H1 (cell line): ENCODE data around the gene HMGXB3. TPM values are rescaled to one million over a fixed set of nuclear protein-coding genes. Genes with fewer than 3 reads are reported as not detected.

ENCODE experiments used
- CTCF ChIA-PET: fragments of 300-600 bp; sonication (Branson Sonifier 250); formaldehyde crosslinking; loops from one replicate; lab custom pipeline; 2021; ENCODE audit not compliant: partially characterized antibody; lab: Charles Lee
- POLR2A ChIA-PET: fragments of 300-600 bp; sonication (Branson Sonifier 250); formaldehyde crosslinking; loops from one replicate; lab custom pipeline; 2021; ENCODE audit warnings: inconsistent platforms; ENCODE audit not compliant: partially characterized antibody; lab: Charles Lee
- DNase-seq, 2 experiments: peaks; one replicate each; pipeline versions ENCODE4 v3.0.0 to v3.0.0-alpha.2; 2010 to 2022; ENCODE audit warnings: low spot score in 2 of 2, low read depth in 1 of 2, mixed read lengths in 1 of 2
- FAIRE-seq: peaks from 2 replicates; lab custom pipeline; 2011; peaks lifted over from hg19 to GRCh38; lab: Jason Lieb, UNC
- H2AFZ ChIP-seq: 2 replicates; pipeline ENCODE4 v1.8.1; 2012; ENCODE audit warnings: low read length, inconsistent platforms
- H2AK5ac ChIP-seq: 2 replicates; pipeline ENCODE4 v1.6.1; 2013; ENCODE audit warnings: low read depth, low read length
- H2BK120ac ChIP-seq: replicated peaks from 2 replicates; pipeline ENCODE3; 2013; ENCODE audit warnings: low read depth, low read length, inconsistent platforms
- H2BK12ac ChIP-seq: 2 replicates; pipeline ENCODE4 v1.6.1; 2013; ENCODE audit warnings: low read depth, low read length
- H2BK15ac ChIP-seq: 2 replicates; pipeline ENCODE4 v1.6.1; 2013; ENCODE audit warnings: low read length
- H2BK20ac ChIP-seq: 2 replicates; pipeline ENCODE4 v1.6.1; 2013; ENCODE audit warnings: low read length
- H2BK5ac ChIP-seq: 2 replicates; pipeline ENCODE4 v1.6.1; 2013; ENCODE audit warnings: low read depth, low read length
- H3K14ac ChIP-seq: 2 replicates; pipeline ENCODE4 v1.6.1; 2013; ENCODE audit warnings: inconsistent platforms; ENCODE audit not compliant: insufficient read length
- H3K18ac ChIP-seq: 2 replicates; pipeline ENCODE4 v1.6.1; 2013; ENCODE audit warnings: low read length; ENCODE audit errors: extremely low read depth
- H3K23ac ChIP-seq: 2 replicates; pipeline ENCODE4 v1.6.1; 2013; ENCODE audit warnings: inconsistent platforms; ENCODE audit not compliant: insufficient read length
- H3K23me2 ChIP-seq: 2 replicates; pipeline ENCODE4 v1.6.1; 2013; ENCODE audit warnings: low read depth, low read length
- H3K27ac ChIP-seq: 2 replicates; pipeline ENCODE4 v1.6.1; 2011; ENCODE audit warnings: low read depth, low read length, inconsistent platforms
- H3K27me3 ChIP-seq, 4 experiments: replicated peaks in 1 of 4; 1 replicate in 1 of 4; 2 replicates in 3 of 4; pipeline versions ENCODE4 v1.6.1 to v1.8.1; 2011 to 2013; ENCODE audit warnings: low read length in 3 of 4, mild to moderate bottlenecking in 3 of 4, inconsistent platforms in 2 of 4, mixed read lengths in 2 of 4, moderate library complexity in 1 of 4; ENCODE audit not compliant: control insufficient read depth in 3 of 4, insufficient read depth in 3 of 4; ENCODE audit errors: extremely low read depth in 1 of 4
- H3K36me3 ChIP-seq, 4 experiments: 2 replicates each; pipeline versions ENCODE4 v1.6.1 to v1.8.1; 2011 to 2013; ENCODE audit warnings: mild to moderate bottlenecking in 4 of 4, low read length in 3 of 4, moderate library complexity in 2 of 4, control low read depth in 1 of 4, inconsistent platforms in 1 of 4; ENCODE audit not compliant: insufficient read depth in 4 of 4, control insufficient read depth in 2 of 4
- H3K4ac ChIP-seq: replicated peaks from 2 replicates; pipeline ENCODE3; 2013; ENCODE audit warnings: low read length, low read depth, mixed read lengths, inconsistent platforms; ENCODE audit not compliant: insufficient read length
- H3K4me1 ChIP-seq, 4 experiments: replicated peaks in 1 of 4; 1 replicate in 1 of 4; 2 replicates in 3 of 4; pipeline versions ENCODE4 v1.6.1 to v1.8.1; 2011 to 2013; ENCODE audit warnings: low read length in 3 of 4, inconsistent platforms in 2 of 4, mixed read lengths in 1 of 4; ENCODE audit not compliant: insufficient read depth in 4 of 4, control insufficient read depth in 3 of 4
- H3K4me2 ChIP-seq, 2 experiments: 2 replicates each; pipeline versions ENCODE4 v1.6.1 to v1.8.1; 2011 to 2013; ENCODE audit warnings: low read depth in 2 of 2, low read length in 2 of 2, control low read depth in 1 of 2, inconsistent platforms in 1 of 2, mild to moderate bottlenecking in 1 of 2; ENCODE audit not compliant: insufficient read depth in 1 of 2
- H3K4me3 ChIP-seq, 4 experiments: fragments of 200-600, 300-600 bp in 1 of 4; sonication (generic), shearing (Covaris generic), sonication (Bioruptor Twin) in 1 of 4; 2 replicates each; pipeline versions ENCODE4 v1.5.1 to v1.8.1; 2011 to 2016; ENCODE audit warnings: low read length in 4 of 4, low read depth in 3 of 4, control low read depth in 2 of 4, inconsistent platforms in 2 of 4, mild to moderate bottlenecking in 2 of 4, mixed read lengths in 1 of 4, moderate library complexity in 1 of 4; ENCODE audit not compliant: insufficient read depth in 2 of 4; ENCODE audit errors: extremely low read depth in 1 of 4
- H3K56ac ChIP-seq: replicated peaks from 2 replicates; pipeline ENCODE3; 2013; ENCODE audit warnings: low read depth, mild to moderate bottlenecking, mixed read lengths, low read length, inconsistent platforms; ENCODE audit not compliant: insufficient read length
- H3K79me1 ChIP-seq: 2 replicates; pipeline ENCODE4 v1.6.1; 2013; ENCODE audit warnings: low read depth, low read length, control low read depth
- H3K79me2 ChIP-seq, 2 experiments: 2 replicates each; pipeline versions ENCODE4 v1.6.1 to v1.8.1; 2012 to 2013; ENCODE audit warnings: low read length in 2 of 2, mild to moderate bottlenecking in 2 of 2, inconsistent platforms in 1 of 2; ENCODE audit not compliant: insufficient read depth in 2 of 2, control insufficient read depth in 1 of 2
- H3K9ac ChIP-seq, 4 experiments: replicated peaks in 1 of 4; 1 replicate in 1 of 4; 2 replicates in 3 of 4; pipeline versions ENCODE4 v1.6.1 to v1.8.1; 2011 to 2013; ENCODE audit warnings: low read depth in 3 of 4, low read length in 3 of 4, control low read depth in 2 of 4, mild to moderate bottlenecking in 2 of 4, moderate library complexity in 2 of 4, inconsistent platforms in 1 of 4; ENCODE audit errors: extremely low read depth in 1 of 4
- H3K9me3 ChIP-seq, 2 experiments: 2 replicates each; pipeline versions ENCODE4 v1.6.1 to v1.8.1; 2012 to 2013; ENCODE audit warnings: mild to moderate bottlenecking in 2 of 2, moderate library complexity in 2 of 2, control low read depth in 1 of 2, inconsistent platforms in 1 of 2, low read depth in 1 of 2, low read length in 1 of 2, mixed read lengths in 1 of 2; ENCODE audit not compliant: insufficient read depth in 2 of 2
- H4K20me1 ChIP-seq, 2 experiments: replicated peaks in 1 of 2; 2 replicates each; pipeline versions ENCODE3 to v1.8.1; 2011 to 2013; ENCODE audit warnings: inconsistent platforms in 2 of 2, low read length in 2 of 2, mild to moderate bottlenecking in 1 of 2; ENCODE audit not compliant: insufficient read depth in 2 of 2, control insufficient read depth in 1 of 2
- H4K5ac ChIP-seq: 2 replicates; pipeline ENCODE4 v1.6.1; 2013; ENCODE audit warnings: low read length, low read depth, mixed read lengths, inconsistent platforms; ENCODE audit not compliant: insufficient read length
- H4K8ac ChIP-seq: 2 replicates; pipeline ENCODE4 v1.8.0; 2013; ENCODE audit warnings: mild to moderate bottlenecking, moderate library complexity, low read length, inconsistent platforms; ENCODE audit not compliant: insufficient read depth; ENCODE audit errors: extremely low read depth
- H4K91ac ChIP-seq: replicated peaks from 2 replicates; pipeline ENCODE3; 2013; ENCODE audit warnings: low read length, mixed read lengths, inconsistent platforms; ENCODE audit not compliant: insufficient read length
- BACH1 ChIP-seq: IDR thresholded peaks from 2 replicates; pipeline ENCODE4 v1.6.1; 2012; ENCODE audit warnings: low read length, improper control_type of control experiment
- CTCF ChIP-seq, 3 experiments: IDR thresholded peaks; 1 replicate in 2 of 3; 2 replicates in 1 of 3; pipeline versions ENCODE4 v1.5.1 to v1.6.1; 2011; ENCODE audit warnings: low read length in 3 of 3, mild to moderate bottlenecking in 3 of 3, inconsistent platforms in 2 of 3, low read depth in 1 of 3, moderate library complexity in 1 of 3; ENCODE audit not compliant: insufficient read depth in 1 of 3; ENCODE audit errors: control extremely low read depth in 1 of 3
- KDM5A ChIP-seq: fragments of 200-600 bp; IDR thresholded peaks from 2 replicates; pipeline ENCODE4 v1.7.1; 2012; ENCODE audit warnings: mild to moderate bottlenecking, low read length, inconsistent platforms, mixed read lengths
- MAFK ChIP-seq: IDR thresholded peaks from 2 replicates; pipeline ENCODE4 v1.6.1; 2012; ENCODE audit warnings: low read depth, mild to moderate bottlenecking, improper control_type of control experiment, low read length
- RAD21 ChIP-seq, 2 experiments: IDR thresholded peaks in 1 of 2; conservative IDR thresholded peaks in 1 of 2; 2 replicates each; pipeline ENCODE4 v1.6.1; 2011; ENCODE audit warnings: low read depth in 2 of 2, low read length in 2 of 2, improper control_type of control experiment in 1 of 2, inconsistent platforms in 1 of 2, mild to moderate bottlenecking in 1 of 2, moderate library complexity in 1 of 2
- SP2 ChIP-seq: IDR thresholded peaks from 2 replicates; pipeline ENCODE4 v1.6.1; 2012; ENCODE audit warnings: mild to moderate bottlenecking, low read length, inconsistent platforms
- USF2 ChIP-seq: IDR thresholded peaks from 2 replicates; pipeline ENCODE4 v1.6.1; 2011; ENCODE audit warnings: low read length, improper control_type of control experiment
- WGBS, 2 experiments: shearing (Covaris generic) in 1 of 2; methylation state at CpG; one replicate each; pipeline versions ENCODE4 v1.1.6 to v1.1.7; 2013 to 2015; ENCODE audit warnings: low lambda C conversion rate in 2 of 2, mixed read lengths in 2 of 2, inconsistent platforms in 1 of 2, low coverage in 1 of 2, missing lambda C conversion rate in 1 of 2; ENCODE audit not compliant: insufficient replicate concordance in 2 of 2, insufficient coverage in 1 of 2, insufficient read length in 1 of 2; ENCODE audit errors: extremely low coverage in 1 of 2, missing lambda C conversion rate in 1 of 2; 5-methylcytosine and 5-hydroxymethylcytosine counted together
- polyA plus RNA-seq, 7 experiments: library from polyadenylated mRNA; depleted of rRNA in 3 of 7; stranded (reverse) in 5 of 7; unstranded in 2 of 7; fragments of >200 nt in 5 of 7; fragments of 200-250 nt in 2 of 7; gene quantifications; 1 replicate in 5 of 7; 2 replicates in 1 of 7; 4 replicates in 1 of 7; pipeline versions ENCODE4 v1.2.1 to v1.2.3, GENCODE V29; 2011 to 2013; ENCODE audit warnings: missing spikeins in 2 of 7, mixed read lengths in 2 of 7
- total RNA-seq: library from RNA; stranded (reverse); fragmentation: NEBNext Ultra II Directional; extraction: Animal tissue kit (Norgen Biotek cat#: 25700); gene quantifications from 2 replicates; pipeline ENCODE4 v1.2.1, GENCODE V29; 2021

Gene HMGXB3
- total and polyA plus RNA-seq, 2 of the 8 experiments (the other 6 are each of a cell fraction or from before 2014, with no cell fraction given): 26.8 to 28.0 TPM

DNA sequence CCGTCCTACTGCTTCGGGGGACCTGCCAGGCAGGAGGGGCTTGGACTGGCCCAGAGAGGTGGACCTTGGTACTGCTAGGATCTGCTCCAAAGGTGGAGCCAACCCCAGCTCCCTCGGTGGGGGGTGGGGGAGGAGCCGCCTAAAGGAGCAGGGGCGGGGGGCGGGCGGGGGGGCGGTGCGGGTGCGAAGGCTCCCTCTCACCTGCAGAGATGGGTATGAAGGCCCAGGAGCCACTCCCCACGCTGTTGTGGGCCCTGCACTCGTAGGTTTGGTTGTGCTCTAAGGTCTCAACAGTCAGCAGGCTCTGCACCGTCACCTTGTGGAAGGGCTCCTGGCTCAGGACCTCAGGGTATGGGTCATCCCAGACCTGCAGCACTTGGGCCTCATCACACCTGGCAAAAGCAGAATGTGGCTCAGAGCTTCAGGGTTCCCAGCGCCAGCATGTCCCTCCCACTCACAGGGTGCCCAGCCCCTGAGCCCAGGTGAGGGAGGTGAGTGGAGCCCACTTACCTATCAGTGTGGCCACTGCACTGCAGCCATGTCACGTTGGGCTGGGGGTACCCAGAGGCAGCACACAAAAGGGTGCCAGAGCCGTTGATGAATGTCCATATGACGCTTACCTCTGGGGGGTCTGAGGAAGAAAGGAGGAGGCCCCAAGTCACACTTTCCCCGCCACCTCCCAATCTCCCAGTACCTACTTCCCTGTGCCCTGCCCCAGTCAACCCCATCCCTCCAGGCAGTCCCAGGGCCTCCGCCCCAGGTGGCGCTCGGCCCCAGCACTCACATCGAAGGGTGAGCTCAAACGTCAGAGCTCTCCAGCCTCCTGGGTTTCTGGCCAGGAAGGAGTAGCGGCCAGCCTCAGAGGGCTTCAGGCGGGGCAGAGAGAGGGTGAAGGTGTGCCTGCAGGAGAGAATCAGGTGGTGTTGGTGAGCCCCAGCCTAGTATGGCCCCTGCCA is 69.4 kb downstream of the HMGXB3 start:
- WGBS, 2 experiments: 89% methylated on average over 16 of the region's 25 CpGs; no CpG with 5 or more reads in 1 of the 2 experiments
- peak overlapping the region; percentile 63; the same call in 1 of the 2 replicates for H2BK12ac ChIP-seq
- no peak overlapping the region for H3K23ac ChIP-seq
- H3K79me1 ChIP-seq: no peaks in the 10 kb centered on the region
- H3K27me3 ChIP-seq: no peaks in the 10 kb centered on the region
- H4K8ac ChIP-seq: no peak overlapping the region
- H3K9ac ChIP-seq: no peak overlapping the region
- no peak overlapping the region for H3K56ac ChIP-seq
- no peak overlapping the region; the same call in none of the 2 replicates for H2BK5ac ChIP-seq
- H3K36me3 ChIP-seq: no peaks in the 10 kb centered on the region
- no peak overlapping the region for H2BK120ac ChIP-seq
- H3K4me2 ChIP-seq: no peak overlapping the region
- no peak overlapping the region for H3K14ac ChIP-seq
- no peaks in the 10 kb centered on the region for H3K79me2 ChIP-seq
- H3K4ac ChIP-seq: no peak overlapping the region
- no peak overlapping the region for H3K27ac ChIP-seq
- H2BK15ac ChIP-seq: no peak overlapping the region
- H2AK5ac ChIP-seq: no peak overlapping the region
- H3K4me3 ChIP-seq: no peak overlapping the region
- CTCF ChIA-PET: interaction anchor here (0.6 to 1.6 kb wide), 11 partner anchors 18 to 234 kb away, joined by 3 to 4 read pairs (median 3); no protein-coding TSS in a partner anchor
- no peak for DNase-seq
- POLR2A ChIA-PET: no interaction called here
- H4K20me1 ChIP-seq: no peaks in the 10 kb centered on the region
- no peak overlapping the region for H4K5ac ChIP-seq
- no peak for FAIRE-seq
- no peaks in the 10 kb centered on the region for H3K9me3 ChIP-seq
- H4K91ac ChIP-seq: peak overlapping the region; percentile 36
- no peaks in the 10 kb centered on the region for H3K23me2 ChIP-seq
- H2AFZ ChIP-seq: peak overlapping the region; percentile 82; the same call in 1 of the 2 replicates
- peaks cover 0 to 13% (median 4%) of the 10 kb centered on the region in 4 experiments; a peak in 5 of 7 replicates for H3K4me1 ChIP-seq
- H3K18ac ChIP-seq: no peak overlapping the region; the same call in none of the 2 replicates
- H2BK20ac ChIP-seq: no peak overlapping the region
- TF ChIP-seq MAFK: no peak
- TF ChIP-seq USF2: no peak
- TF ChIP-seq KDM5A: no peak
- TF ChIP-seq RAD21 (IDR thresholded peaks at IDR 0.05 in 1 of 2, conservative IDR thresholded peaks at IDR 0.05 in 1 of 2; ENCODE audit: low read depth in 2 of 2, low read length in 2 of 2): peak; percentile 15 to 44; a peak in 3 of 4 replicates
- TF ChIP-seq BACH1: no peak
- TF ChIP-seq CTCF (IDR thresholded peaks at IDR 0.05; ENCODE audit: control extremely low read depth in 1 of 3, insufficient read depth in 1 of 3, low read depth in 1 of 3, low read length in 3 of 3): peak in 1 of 3 experiments; percentile 7; a peak in 1 of 4 replicates
- no peak for TF ChIP-seq SP2
